ENCODE data around the gene IRX6. TPM values are rescaled to one million over a fixed set of nuclear protein-coding genes. Genes with fewer than 3 reads are reported as not detected.

The IRX6 gene
- total RNA-seq, 1 donor from 2014 or later = 0.49 TPM

DNA sequence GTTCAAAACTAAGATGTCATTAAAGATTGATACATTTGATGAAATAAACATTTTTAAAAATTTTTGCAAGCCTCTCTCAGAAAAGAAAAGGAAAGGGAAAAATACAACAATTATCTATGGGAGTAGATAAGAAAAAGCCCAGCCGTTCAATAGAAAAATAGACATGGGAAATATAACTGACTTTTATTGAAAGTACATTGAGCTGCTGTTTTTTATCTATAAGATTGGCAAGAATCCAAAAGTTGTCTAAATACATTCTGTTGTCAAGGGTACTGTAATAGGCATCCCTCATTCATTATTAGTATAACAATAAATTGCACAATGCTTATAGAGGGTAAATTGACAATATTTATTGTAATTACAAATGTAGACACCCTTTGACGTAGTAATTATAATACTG is 38.4 kb upstream of the IRX6 start:
- H3K9me3 ChIP-seq = no peaks in the 10 kb centered on the region
- TF ChIP-seq POLR2AphosphoS5 (IDR thresholded peaks at IDR 0.05; ENCODE audit: insufficient read depth in 1 of 2, low read depth in 1 of 2) = no peak
- TF ChIP-seq POLR2A (IDR thresholded peaks at IDR 0.05) = no peak
- TF ChIP-seq, protein P1, sequence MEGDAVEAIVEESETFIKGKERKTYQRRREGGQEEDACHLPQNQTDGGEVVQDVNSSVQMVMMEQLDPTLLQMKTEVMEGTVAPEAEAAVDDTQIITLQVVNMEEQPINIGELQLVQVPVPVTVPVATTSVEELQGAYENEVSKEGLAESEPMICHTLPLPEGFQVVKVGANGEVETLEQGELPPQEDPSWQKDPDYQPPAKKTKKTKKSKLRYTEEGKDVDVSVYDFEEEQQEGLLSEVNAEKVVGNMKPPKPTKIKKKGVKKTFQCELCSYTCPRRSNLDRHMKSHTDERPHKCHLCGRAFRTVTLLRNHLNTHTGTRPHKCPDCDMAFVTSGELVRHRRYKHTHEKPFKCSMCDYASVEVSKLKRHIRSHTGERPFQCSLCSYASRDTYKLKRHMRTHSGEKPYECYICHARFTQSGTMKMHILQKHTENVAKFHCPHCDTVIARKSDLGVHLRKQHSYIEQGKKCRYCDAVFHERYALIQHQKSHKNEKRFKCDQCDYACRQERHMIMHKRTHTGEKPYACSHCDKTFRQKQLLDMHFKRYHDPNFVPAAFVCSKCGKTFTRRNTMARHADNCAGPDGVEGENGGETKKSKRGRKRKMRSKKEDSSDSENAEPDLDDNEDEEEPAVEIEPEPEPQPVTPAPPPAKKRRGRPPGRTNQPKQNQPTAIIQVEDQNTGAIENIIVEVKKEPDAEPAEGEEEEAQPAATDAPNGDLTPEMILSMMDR (IDR thresholded peaks at IDR 0.05) = no peak
- H3K27me3 ChIP-seq = no peaks in the 10 kb centered on the region
- DNase-seq (ENCODE audit: extremely low spot score in 2 of 2) = no peak
- intact Hi-C loops (cut with DNase I) = no loop called here
- H3K36me3 ChIP-seq = no peaks in the 10 kb centered on the region
- no peak overlapping the region for H3K27ac ChIP-seq
- no peak overlapping the region for H3K4me3 ChIP-seq
- H3K4me1 ChIP-seq = no peaks in the 10 kb centered on the region

DNA sequence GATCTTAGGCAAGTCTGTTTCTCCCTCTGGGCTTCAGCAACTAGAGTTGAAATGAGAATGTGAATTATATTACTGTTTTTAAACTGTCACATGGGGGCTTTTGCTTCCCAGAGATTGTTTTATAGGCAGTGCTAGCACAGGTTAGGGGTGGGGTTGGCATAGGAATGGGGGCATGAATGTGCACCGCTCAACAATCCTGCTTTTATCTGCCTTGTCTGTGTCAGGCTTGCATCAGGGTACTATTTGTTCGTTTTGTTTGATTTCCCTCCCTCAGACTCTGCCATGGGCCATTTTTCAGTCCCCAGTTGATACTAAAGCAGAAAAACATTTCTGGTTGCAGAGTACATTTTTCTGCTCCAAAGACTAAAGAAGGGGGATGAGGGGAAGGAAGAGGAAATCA is 34.6 kb upstream of the IRX6 start:
- no peak for TF ChIP-seq POLR2AphosphoS5 (IDR thresholded peaks at IDR 0.05; ENCODE audit: insufficient read depth in 1 of 2, low read depth in 1 of 2)
- TF ChIP-seq, protein P1 (IDR thresholded peaks at IDR 0.05) = no peak
- TF ChIP-seq POLR2A (IDR thresholded peaks at IDR 0.05) = no peak
- Histone ChIP-seq H3K4me3 (no peak overlapping the region), H3K4me1 (no peaks in the 10 kb centered on the region), H3K27ac (no peak overlapping the region), H3K9me3 (no peaks in the 10 kb centered on the region), H3K36me3 (no peaks in the 10 kb centered on the region), H3K27me3 (no peaks in the 10 kb centered on the region)
- intact Hi-C loops (cut with DNase I) = no loop called here
- DNase-seq (ENCODE audit: extremely low spot score in 2 of 2) = no peak

DNA sequence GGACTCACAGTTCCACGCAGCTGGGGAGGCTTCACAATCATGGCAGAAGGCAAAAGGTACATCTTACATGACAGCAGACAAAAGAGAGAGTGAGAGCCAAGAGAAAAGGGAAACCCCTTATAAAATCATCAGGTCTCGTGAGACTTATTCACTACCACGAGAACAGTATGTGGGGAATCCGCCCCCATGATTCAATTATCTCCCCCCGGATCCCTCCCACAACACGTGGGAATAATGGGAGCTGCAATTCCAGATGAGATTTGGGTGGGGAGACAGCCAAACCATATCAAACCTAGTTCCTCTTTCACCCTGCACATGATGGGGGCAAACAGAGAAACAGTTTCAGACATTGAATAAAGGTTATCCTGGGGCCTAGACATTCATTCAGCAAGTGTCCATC is 32.2 kb upstream of the IRX6 start:
- Histone ChIP-seq H3K9me3 (no peaks in the 10 kb centered on the region), H3K36me3 (no peaks in the 10 kb centered on the region), H3K27ac (no peak overlapping the region), H3K4me3 (no peak overlapping the region), H3K4me1 (no peaks in the 10 kb centered on the region), H3K27me3 (no peaks in the 10 kb centered on the region)
- DNase-seq (ENCODE audit: extremely low spot score in 2 of 2) = no peak
- intact Hi-C loops (cut with DNase I) = loop anchor here (2.0 kb wide), 1 partner anchor 53 kb away; no protein-coding TSS in a partner anchor
- TF ChIP-seq POLR2AphosphoS5 (IDR thresholded peaks at IDR 0.05; ENCODE audit: insufficient read depth in 1 of 2, low read depth in 1 of 2) (no peak), POLR2A (IDR thresholded peaks at IDR 0.05) (no peak)
- TF ChIP-seq, protein P1 (IDR thresholded peaks at IDR 0.05) = no peak

DNA sequence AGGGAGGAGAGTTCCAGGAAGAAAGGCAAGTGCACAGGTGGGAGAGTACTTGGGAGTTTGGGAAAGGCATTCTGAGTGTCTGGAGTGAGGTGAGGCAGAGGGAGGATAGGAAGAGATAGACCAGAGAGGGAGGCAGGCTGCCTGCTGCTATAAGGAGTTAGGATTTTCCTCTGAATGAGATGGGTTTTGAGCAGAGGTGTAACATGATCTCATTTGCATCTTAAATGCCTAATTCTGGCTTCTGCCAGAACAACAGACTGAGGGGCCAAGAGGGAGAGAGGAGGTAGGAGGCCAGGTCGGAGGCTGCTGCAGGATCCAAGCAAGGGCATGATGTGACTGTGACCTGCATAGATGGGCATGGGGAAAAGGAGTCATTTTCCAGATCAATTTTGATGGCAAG is 31.5 kb upstream of the IRX6 start:
- Histone ChIP-seq H3K9me3 (no peaks in the 10 kb centered on the region), H3K27me3 (no peaks in the 10 kb centered on the region), H3K36me3 (no peaks in the 10 kb centered on the region), H3K4me1 (no peaks in the 10 kb centered on the region), H3K4me3 (no peak overlapping the region), H3K27ac (no peak overlapping the region)
- TF ChIP-seq POLR2A (IDR thresholded peaks at IDR 0.05) = no peak
- no peak for TF ChIP-seq POLR2AphosphoS5 (IDR thresholded peaks at IDR 0.05; ENCODE audit: insufficient read depth in 1 of 2, low read depth in 1 of 2)
- TF ChIP-seq, protein P1 (IDR thresholded peaks at IDR 0.05) = no peak
- DNase-seq (ENCODE audit: extremely low spot score in 2 of 2) = no peak
- intact Hi-C loops (cut with DNase I) = loop anchor here (2.0 kb wide), 1 partner anchor 54 kb away; no protein-coding TSS in a partner anchor

DNA sequence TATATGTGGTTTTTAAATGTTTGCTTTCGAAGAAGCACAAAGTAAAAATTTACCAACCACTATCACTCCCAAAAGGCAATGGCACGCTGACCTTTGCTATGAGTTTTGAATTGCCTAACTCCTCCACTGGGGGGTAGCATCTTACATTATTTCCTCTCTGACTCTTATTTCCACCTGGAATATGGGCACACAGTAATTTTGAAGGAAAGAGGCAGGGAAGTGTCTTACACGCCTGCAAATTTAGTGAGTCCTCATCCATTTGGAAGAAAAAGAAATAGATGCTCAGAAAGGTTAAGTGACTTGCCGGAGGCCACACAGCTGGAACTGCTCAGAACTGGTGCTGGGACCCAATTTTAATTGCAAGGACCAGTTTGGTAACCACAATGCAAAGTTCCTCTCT is 29.9 kb upstream of the IRX6 start:
- Histone ChIP-seq H3K27me3 (no peaks in the 10 kb centered on the region), H3K36me3 (no peaks in the 10 kb centered on the region), H3K27ac (no peak overlapping the region), H3K4me1 (no peaks in the 10 kb centered on the region), H3K4me3 (no peak overlapping the region), H3K9me3 (no peaks in the 10 kb centered on the region)
- TF ChIP-seq POLR2AphosphoS5 (IDR thresholded peaks at IDR 0.05; ENCODE audit: insufficient read depth in 1 of 2, low read depth in 1 of 2) = no peak
- TF ChIP-seq, protein P1 (IDR thresholded peaks at IDR 0.05) = no peak
- intact Hi-C loops (cut with DNase I) = no loop called here
- DNase-seq (ENCODE audit: extremely low spot score in 2 of 2) = no peak

Measured in vagina (tissue), 2 donors.